ENCODE results near the gene MYO1D. TPM values are rescaled to one million over a fixed set of nuclear protein-coding genes. Genes with fewer than 3 reads are reported as not detected.

MYO1D gene
- total and polyA plus RNA-seq, 4 donors, result 4.5 to 22.9 (median 13.3) TPM

GRCh38 chr17:32528825-32529224 lies 348.1 kb downstream of the MYO1D start:
- no peaks in the 10 kb centered on the region for H3K4me1 ChIP-seq (ENCODE audit: control insufficient read depth in 4 of 4, insufficient read depth in 4 of 4, low read length in 3 of 4)
- H3K9me3 ChIP-seq (ENCODE audit: control insufficient read depth in 4 of 4, low read length in 3 of 4), result no peaks in the 10 kb centered on the region
- H3K36me3 ChIP-seq (ENCODE audit: control insufficient read depth in 4 of 4, insufficient read depth in 3 of 4, low read depth in 1 of 4, low read length in 3 of 4), result no peaks in the 10 kb centered on the region
- H3K4me3 ChIP-seq (ENCODE audit: low read depth in 1 of 3, low read length in 3 of 3), result no peak overlapping the region
- no peaks in the 10 kb centered on the region for H3K27me3 ChIP-seq (ENCODE audit: control insufficient read depth in 4 of 4, insufficient read depth in 4 of 4, low read length in 3 of 4)
- H3K27ac ChIP-seq (ENCODE audit: low read depth in 1 of 2, low read length in 2 of 2), result no peak overlapping the region
- TF ChIP-seq FOXA1 (IDR thresholded peaks at IDR 0.05), result no peak
- TF ChIP-seq MAX (IDR thresholded peaks at IDR 0.05), result no peak
- no peak for TF ChIP-seq JUND (IDR thresholded peaks at IDR 0.05)
- TF ChIP-seq, protein P1, sequence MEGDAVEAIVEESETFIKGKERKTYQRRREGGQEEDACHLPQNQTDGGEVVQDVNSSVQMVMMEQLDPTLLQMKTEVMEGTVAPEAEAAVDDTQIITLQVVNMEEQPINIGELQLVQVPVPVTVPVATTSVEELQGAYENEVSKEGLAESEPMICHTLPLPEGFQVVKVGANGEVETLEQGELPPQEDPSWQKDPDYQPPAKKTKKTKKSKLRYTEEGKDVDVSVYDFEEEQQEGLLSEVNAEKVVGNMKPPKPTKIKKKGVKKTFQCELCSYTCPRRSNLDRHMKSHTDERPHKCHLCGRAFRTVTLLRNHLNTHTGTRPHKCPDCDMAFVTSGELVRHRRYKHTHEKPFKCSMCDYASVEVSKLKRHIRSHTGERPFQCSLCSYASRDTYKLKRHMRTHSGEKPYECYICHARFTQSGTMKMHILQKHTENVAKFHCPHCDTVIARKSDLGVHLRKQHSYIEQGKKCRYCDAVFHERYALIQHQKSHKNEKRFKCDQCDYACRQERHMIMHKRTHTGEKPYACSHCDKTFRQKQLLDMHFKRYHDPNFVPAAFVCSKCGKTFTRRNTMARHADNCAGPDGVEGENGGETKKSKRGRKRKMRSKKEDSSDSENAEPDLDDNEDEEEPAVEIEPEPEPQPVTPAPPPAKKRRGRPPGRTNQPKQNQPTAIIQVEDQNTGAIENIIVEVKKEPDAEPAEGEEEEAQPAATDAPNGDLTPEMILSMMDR (IDR thresholded peaks at IDR 0.05; ENCODE audit: low read depth, low read length, missing input control), result no peak
- TF ChIP-seq SP1 (IDR thresholded peaks at IDR 0.05), result no peak
- TF ChIP-seq YY1 (IDR thresholded peaks at IDR 0.05), result no peak
- no peak for TF ChIP-seq NR2F2 (IDR thresholded peaks at IDR 0.05)
- TF ChIP-seq FOXA2 (IDR thresholded peaks at IDR 0.05), result no peak
- TF ChIP-seq REST (IDR thresholded peaks at IDR 0.05), result no peak
- TF ChIP-seq EGR1 (IDR thresholded peaks at IDR 0.05; ENCODE audit: low read depth in 2 of 2), result no peak
- no peak for TF ChIP-seq HNF4A (conservative IDR thresholded peaks at IDR 0.05)
- no peak for TF ChIP-seq RAD21 (IDR thresholded peaks at IDR 0.05)
- no peak for TF ChIP-seq HNF4G (IDR thresholded peaks at IDR 0.05)
- no peak for TF ChIP-seq ZBTB33 (IDR thresholded peaks at IDR 0.05)
- TF ChIP-seq ATF3 (IDR thresholded peaks at IDR 0.05), result no peak
- no peak for TF ChIP-seq GABPA (IDR thresholded peaks at IDR 0.05 in 1 of 2, conservative IDR thresholded peaks at IDR 0.05 in 1 of 2)
- TF ChIP-seq TAF1 (conservative IDR thresholded peaks at IDR 0.05), result no peak
- WGBS, result 88% methylated on average over 7 of the region's 7 CpGs
- H3K9ac ChIP-seq (ENCODE audit: low read depth in 1 of 2, low read length in 2 of 2), result no peak overlapping the region
- no peak for DNase-seq (ENCODE audit: low spot score)

- Histone ChIP-seq H3K27ac (ENCODE audit: low read depth in 1 of 2, low read length in 2 of 2) (no peak overlapping the region), H3K4me3 (ENCODE audit: low read depth in 1 of 3, low read length in 3 of 3) (no peak overlapping the region), H3K9ac (ENCODE audit: low read depth in 1 of 2, low read length in 2 of 2) (no peak overlapping the region), H3K4me1 (ENCODE audit: control insufficient read depth in 4 of 4, insufficient read depth in 4 of 4, low read length in 3 of 4) (no peaks in the 10 kb centered on the region), H3K9me3 (ENCODE audit: control insufficient read depth in 4 of 4, low read length in 3 of 4) (no peaks in the 10 kb centered on the region), H3K36me3 (ENCODE audit: control insufficient read depth in 4 of 4, insufficient read depth in 3 of 4, low read depth in 1 of 4, low read length in 3 of 4) (no peaks in the 10 kb centered on the region), H3K27me3 (ENCODE audit: control insufficient read depth in 4 of 4, insufficient read depth in 4 of 4, low read length in 3 of 4) (no peaks in the 10 kb centered on the region)
- no peak for TF ChIP-seq HNF4A (conservative IDR thresholded peaks at IDR 0.05)
- no peak for TF ChIP-seq JUND (IDR thresholded peaks at IDR 0.05)
- TF ChIP-seq SP1 (IDR thresholded peaks at IDR 0.05), result no peak
- no peak for TF ChIP-seq HNF4G (IDR thresholded peaks at IDR 0.05)
- TF ChIP-seq EGR1 (IDR thresholded peaks at IDR 0.05; ENCODE audit: low read depth in 2 of 2), result no peak
- no peak for TF ChIP-seq TAF1 (conservative IDR thresholded peaks at IDR 0.05)
- no peak for TF ChIP-seq YY1 (IDR thresholded peaks at IDR 0.05)
- TF ChIP-seq, protein P1 (IDR thresholded peaks at IDR 0.05; ENCODE audit: low read depth, low read length, missing input control), result no peak
- no peak for TF ChIP-seq MAX (IDR thresholded peaks at IDR 0.05)
- no peak for TF ChIP-seq FOXA1 (IDR thresholded peaks at IDR 0.05)
- no peak for DNase-seq (ENCODE audit: low spot score)
- 97% methylated on average over 4 of the region's 4 CpGs for WGBS
These were observed 349.8 kb downstream of the MYO1D start for GRCh38 chr17:32527146-32527545.

All from liver (tissue), 9 donors.